Ovary (tissue), 3 donors: ENCODE results near the gene ERC1.

Experiments used
- POLR2A ChIP-seq: fragments of 450-650 bp; IDR thresholded peaks from one replicate; pipeline ENCODE4 v1.6.1; 2017; ENCODE audit warnings: antibody characterized with exemption, mild to moderate bottlenecking, moderate library complexity
- TF ChIP-seq, protein P1 (sequence below), 3 donors: fragments of 450-650 bp in 2 of 3; fragments of 200-600 bp in 1 of 3; IDR thresholded peaks; one replicate each; pipeline versions ENCODE4 v1.5.1 to v1.8.0; 2016 to 2022; ENCODE audit warnings: antibody characterized with exemption in 3 of 3, mild to moderate bottlenecking in 1 of 3
- donor health status: DM: no; HTN: no; CAD: no.

DNA sequence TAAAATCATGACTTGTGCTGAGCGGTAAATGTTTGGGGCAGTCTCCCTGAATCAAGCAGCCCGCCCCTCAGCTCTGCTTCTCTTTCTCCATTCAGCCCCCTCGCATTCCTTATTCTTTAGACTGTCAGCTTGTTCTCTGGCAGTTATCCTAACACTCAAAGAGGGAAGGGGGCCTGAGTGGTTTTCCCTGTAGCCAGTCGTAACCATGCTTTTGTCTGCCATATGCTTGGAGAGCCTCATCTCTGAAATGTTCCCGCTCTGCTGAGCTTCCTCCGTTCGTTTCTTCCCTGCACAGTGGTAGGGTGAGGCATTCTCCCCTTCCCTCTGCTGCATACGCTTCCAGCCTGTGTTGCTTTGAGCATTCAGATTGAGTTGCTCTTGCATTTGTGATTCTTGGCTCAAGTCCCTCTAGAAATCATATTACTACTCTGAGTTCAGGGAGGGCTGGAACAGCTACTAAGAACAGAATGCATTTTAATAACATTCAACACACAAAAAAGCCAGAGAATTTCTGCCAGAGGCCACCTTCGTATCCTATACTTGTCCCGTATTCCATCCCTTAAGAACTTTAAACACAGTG lies 483.6 kb downstream of the ERC1 start:
- TF ChIP-seq, protein P1, sequence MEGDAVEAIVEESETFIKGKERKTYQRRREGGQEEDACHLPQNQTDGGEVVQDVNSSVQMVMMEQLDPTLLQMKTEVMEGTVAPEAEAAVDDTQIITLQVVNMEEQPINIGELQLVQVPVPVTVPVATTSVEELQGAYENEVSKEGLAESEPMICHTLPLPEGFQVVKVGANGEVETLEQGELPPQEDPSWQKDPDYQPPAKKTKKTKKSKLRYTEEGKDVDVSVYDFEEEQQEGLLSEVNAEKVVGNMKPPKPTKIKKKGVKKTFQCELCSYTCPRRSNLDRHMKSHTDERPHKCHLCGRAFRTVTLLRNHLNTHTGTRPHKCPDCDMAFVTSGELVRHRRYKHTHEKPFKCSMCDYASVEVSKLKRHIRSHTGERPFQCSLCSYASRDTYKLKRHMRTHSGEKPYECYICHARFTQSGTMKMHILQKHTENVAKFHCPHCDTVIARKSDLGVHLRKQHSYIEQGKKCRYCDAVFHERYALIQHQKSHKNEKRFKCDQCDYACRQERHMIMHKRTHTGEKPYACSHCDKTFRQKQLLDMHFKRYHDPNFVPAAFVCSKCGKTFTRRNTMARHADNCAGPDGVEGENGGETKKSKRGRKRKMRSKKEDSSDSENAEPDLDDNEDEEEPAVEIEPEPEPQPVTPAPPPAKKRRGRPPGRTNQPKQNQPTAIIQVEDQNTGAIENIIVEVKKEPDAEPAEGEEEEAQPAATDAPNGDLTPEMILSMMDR (IDR thresholded peaks at IDR 0.05), result no peak
- no peak for TF ChIP-seq POLR2A
